K562 (cell line): ENCODE measurements around the gene SLC5A10. TPM values are rescaled to one million over a fixed set of nuclear protein-coding genes. Genes with fewer than 3 reads are reported as not detected.

Experiments used
- ATAC-seq: fragments of 200-7000 bp; cut with Tn5 transposase; 3 replicates; pipeline ENCODE4 v1.9.1; 2020; ENCODE audit warnings: moderate library complexity
- BruUV-seq: library from RNA; stranded (reverse); fragments of 400-500 nt; replicated peaks from 2 replicates; lab custom pipeline; 2021; lab: Mats Ljungman, UMichigan
- CTCF ChIA-PET: fragments of 300-600 bp; formaldehyde crosslinking; extraction: SDS; loops from one replicate; lab custom pipeline; 2021; ENCODE audit warnings: low intra/inter-chr PET ratio; lab: Yijun Ruan, JAX
- POLR2A ChIA-PET: fragments of 300-600, 350-650 bp; sonication (Branson Sonifier 250); formaldehyde crosslinking; extraction: SDS; loops from one replicate; lab custom pipeline; 2021; ENCODE audit warnings: antibody characterized with exemption, inconsistent platforms; lab: Yijun Ruan, JAX
- DNase-seq, 4 experiments: peaks; one replicate each; pipeline versions ENCODE4 v3.0.0 to v3.0.0-alpha.2; 2011 to 2018; ENCODE audit warnings: low spot score in 3 of 4, mixed read lengths in 3 of 4; ENCODE audit errors: extremely low read depth in 1 of 4
- FAIRE-seq: peaks from 2 replicates; lab custom pipeline; 2011; peaks lifted over from hg19 to GRCh38; lab: Jason Lieb, UNC
- H2AFZ ChIP-seq: 2 replicates; pipeline ENCODE4 v1.6.0; 2011; ENCODE audit warnings: low read depth, low read length, control low read depth, inconsistent platforms
- H3K27ac ChIP-seq: fragments of 200-600 bp; 3 replicates; pipeline ENCODE4 v1.8.0; 2011; ENCODE audit warnings: low read depth, mild to moderate bottlenecking, control low read depth, inconsistent platforms, low read length, moderate library complexity, mixed read lengths; ENCODE audit errors: extremely low read depth
- H3K27me3 ChIP-seq, 2 experiments: fragments of 300-600 bp in 1 of 2; 2 replicates in 1 of 2; 3 replicates in 1 of 2; pipeline versions ENCODE4 v1.6.0 to v1.8.0; 2011; ENCODE audit warnings: inconsistent platforms in 2 of 2, low read length in 2 of 2, mild to moderate bottlenecking in 1 of 2, mixed read lengths in 1 of 2, moderate library complexity in 1 of 2; ENCODE audit not compliant: control insufficient read depth in 2 of 2, insufficient read depth in 2 of 2
- H3K36me3 ChIP-seq: fragments of 300-600 bp; 3 replicates; pipeline ENCODE4 v1.8.0; 2011; ENCODE audit warnings: mild to moderate bottlenecking, low read length, inconsistent platforms; ENCODE audit not compliant: control insufficient read depth, insufficient read depth
- H3K4me1 ChIP-seq, 2 experiments: fragments of 200-600 bp in 1 of 2; replicated peaks in 1 of 2; 2 replicates in 1 of 2; 3 replicates in 1 of 2; pipeline versions ENCODE4 v1.5.1 to v1.8.0; 2011; ENCODE audit warnings: inconsistent platforms in 2 of 2, low read length in 2 of 2, mild to moderate bottlenecking in 1 of 2, mixed read lengths in 1 of 2, moderate library complexity in 1 of 2; ENCODE audit not compliant: control insufficient read depth in 2 of 2, insufficient read depth in 2 of 2
- H3K4me2 ChIP-seq: 2 replicates; pipeline ENCODE4 v1.6.1; 2011; ENCODE audit warnings: low read length, control low read depth, inconsistent platforms, mixed read lengths; ENCODE audit not compliant: insufficient read depth
- H3K4me3 ChIP-seq: fragments of 200-600 bp; sonication (generic), shearing (Covaris generic); 2 replicates; pipeline ENCODE4 v1.5.1; 2016; ENCODE audit warnings: control low read depth, inconsistent platforms
- H3K79me2 ChIP-seq: fragments of 200-600 bp; 3 replicates; pipeline ENCODE4 v1.8.0; 2011; ENCODE audit warnings: low read length, inconsistent platforms; ENCODE audit not compliant: control insufficient read depth, insufficient read depth
- H3K9ac ChIP-seq, 2 experiments: 2 replicates each; pipeline versions ENCODE4 v1.6.0 to v1.6.1; 2011; ENCODE audit warnings: low read depth in 2 of 2, low read length in 2 of 2, control low read depth in 1 of 2, inconsistent platforms in 1 of 2, mild to moderate bottlenecking in 1 of 2, mixed read lengths in 1 of 2; ENCODE audit not compliant: insufficient read depth in 1 of 2
- H3K9me1 ChIP-seq: one replicate; pipeline ENCODE4 v1.6.0; 2011; ENCODE audit warnings: inconsistent platforms, mild to moderate bottlenecking, low read length, moderate library complexity; ENCODE audit not compliant: control insufficient read depth, insufficient read depth
- H3K9me3 ChIP-seq: replicated peaks from 2 replicates; pipeline ENCODE4 v1.5.1; 2011; ENCODE audit warnings: low read depth, low read length, inconsistent platforms; ENCODE audit not compliant: control insufficient read depth, insufficient read depth
- H4K20me1 ChIP-seq: replicated peaks from 2 replicates; pipeline ENCODE4 v1.6.1; 2011; ENCODE audit warnings: low read length, inconsistent platforms, mixed read lengths; ENCODE audit not compliant: control insufficient read depth, insufficient read depth
- GTF3C2 ChIP-seq: IDR thresholded peaks from 3 replicates; pipeline ENCODE4 v1.6.1; 2011; ENCODE audit warnings: borderline replicate concordance, mild to moderate bottlenecking, moderate library complexity; ENCODE audit not compliant: insufficient read length; ENCODE audit errors: extremely low read depth
- HNRNPL ChIP-seq: fragments of 200-400 bp; formaldehyde crosslinking; IDR thresholded peaks from 2 replicates; pipeline ENCODE4 v1.6.1; 2017; ENCODE audit warnings: low read depth, mild to moderate bottlenecking, low read length
- MAFG ChIP-seq: fragments of 450-650 bp; conservative IDR thresholded peaks from 2 replicates; pipeline ENCODE4 v1.6.1; 2016; ENCODE audit warnings: missing genetic modification characterization, missing compliant biosample characterization
- POLR2B ChIP-seq: fragments of 450-650 bp; IDR thresholded peaks from 2 replicates; pipeline ENCODE4 v1.6.1; 2018; ENCODE audit warnings: low read depth; ENCODE audit not compliant: partially characterized antibody
- POLR3G ChIP-seq: IDR thresholded peaks from 2 replicates; pipeline ENCODE4 v1.6.1; 2011; ENCODE audit not compliant: insufficient read length, insufficient replicate concordance; ENCODE audit errors: extremely low read depth
- RBBP5 ChIP-seq: fragments of 200-600 bp; sonication (generic); IDR thresholded peaks from 2 replicates; pipeline ENCODE4 v1.6.1; 2012; ENCODE audit warnings: borderline replicate concordance, mild to moderate bottlenecking, low read length, control low read depth, inconsistent platforms; ENCODE audit not compliant: insufficient read depth, poor library complexity, severe bottlenecking
- RFX1 ChIP-seq: fragments of 450-650 bp; IDR thresholded peaks from 2 replicates; pipeline ENCODE4 v1.6.1; 2016; ENCODE audit warnings: mild to moderate bottlenecking, moderate library complexity
- ZNF133 ChIP-seq: fragments of 250-450 bp; sonication (Bioruptor Pico); IDR thresholded peaks from 2 replicates; pipeline ENCODE4 v1.4.0; 2020; ENCODE audit warnings: mild to moderate bottlenecking
- WGBS: fragments of 100-300 bp; shearing (Covaris generic); methylation state at CpG from one replicate; pipeline ENCODE4 v1.1.6; 2016; ENCODE audit warnings: low coverage, mixed read lengths; ENCODE audit not compliant: insufficient coverage; ENCODE audit errors: missing lambda C conversion rate; 5-methylcytosine and 5-hydroxymethylcytosine counted together
- in situ Hi-C: fragments of 300-500 bp; cut with MboI; formaldehyde crosslinking; loops from 4 replicates; pipeline ENCODE4 v1.15.0; 2018; ENCODE audit warnings: inconsistent platforms, mixed read lengths
- intact Hi-C: fragments of 100-400 bp; cut with micrococcal nuclease; formaldehyde crosslinking; loops from 2 replicates; pipeline ENCODE4 v1.14.2; 2022
- polyA plus RNA-seq, 8 experiments: library from polyadenylated mRNA; depleted of rRNA in 4 of 8; stranded (reverse) in 5 of 8; unstranded in 3 of 8; fragments of >200 nt; fragmentation: Nextera tagmentation in 2 of 8; fragmentation: Illumina TruSeq in 1 of 8; extraction: Ambion mirVana in 2 of 8; extraction: Trizol in 1 of 8; gene quantifications; 2 replicates each; pipeline versions ENCODE4 v1.2.1 to v1.2.3, GENCODE V29; 2011 to 2014; ENCODE audit warnings: inconsistent platforms in 1 of 8, missing spikeins in 1 of 8
- total RNA-seq, 7 experiments: library from RNA; depleted of rRNA in 6 of 7; stranded (reverse); fragments of >200 nt in 6 of 7; fragmentation: Illumina TruSeq in 2 of 7; extraction: Trizol in 2 of 7; gene quantifications; 2 replicates each; pipeline versions ENCODE4 v1.2.1 to v1.2.3, GENCODE V29; 2011 to 2021; ENCODE audit warnings: low replicate concordance in 1 of 7
- TF ChIP-seq, protein P1 (sequence below): sonication (generic); formaldehyde crosslinking; IDR thresholded peaks from 2 replicates; pipeline ENCODE4 v1.9.0; 2022; ENCODE audit warnings: mild to moderate bottlenecking, missing genetic modification reagents
- TF ChIP-seq, protein P2 (sequence below): fragments of 450-650 bp; IDR thresholded peaks from one replicate; pipeline ENCODE4 v1.6.1; 2018; ENCODE audit warnings: mild to moderate bottlenecking, moderate library complexity; ENCODE audit not compliant: partially characterized antibody

The SLC5A10 gene
- total and polyA plus RNA-seq, 9 of the 15 experiments (the other 6 are each of a cell fraction or from before 2014, with no cell fraction given), result 0.03 to 0.09 (median 0.03) TPM; not detected in 5

DNA sequence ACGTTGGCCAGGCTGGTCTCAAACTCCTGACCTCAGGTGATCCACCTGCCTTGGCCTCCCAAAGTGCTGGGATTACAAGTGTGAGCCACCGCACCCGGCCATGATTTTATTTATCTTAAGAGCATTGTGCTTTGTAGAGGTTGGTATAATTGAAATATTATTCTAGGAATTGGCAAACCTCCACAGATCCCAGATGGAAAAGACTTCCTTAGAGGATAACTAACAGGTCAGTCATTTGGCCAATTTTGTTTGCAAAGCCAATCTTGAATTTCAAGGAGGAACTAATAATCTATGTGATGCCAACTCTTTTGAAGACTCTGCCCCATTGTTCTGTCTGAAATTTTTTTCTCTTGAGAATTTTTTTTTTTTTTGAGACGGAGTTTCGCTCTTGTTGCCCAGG is 46.7 kb upstream of the SLC5A10 start:
- BruUV-seq, result no TSS peak
- H3K4me3 ChIP-seq, result no peak overlapping the region
- FAIRE-seq (no peak), ATAC-seq (no peak), DNase-seq (no peak)
- H3K27me3 ChIP-seq, result no peaks in the 10 kb centered on the region
- TF ChIP-seq HNRNPL, result no peak
- TF ChIP-seq RFX1, result no peak
- no peak for TF ChIP-seq GTF3C2
- TF ChIP-seq, protein P1, sequence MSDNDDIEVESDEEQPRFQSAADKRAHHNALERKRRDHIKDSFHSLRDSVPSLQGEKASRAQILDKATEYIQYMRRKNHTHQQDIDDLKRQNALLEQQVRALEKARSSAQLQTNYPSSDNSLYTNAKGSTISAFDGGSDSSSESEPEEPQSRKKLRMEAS (CRISPR knock-in tag), result no peak
- TF ChIP-seq POLR2B, result no peak
- no peak for TF ChIP-seq POLR3G
- TF ChIP-seq, protein P2, sequence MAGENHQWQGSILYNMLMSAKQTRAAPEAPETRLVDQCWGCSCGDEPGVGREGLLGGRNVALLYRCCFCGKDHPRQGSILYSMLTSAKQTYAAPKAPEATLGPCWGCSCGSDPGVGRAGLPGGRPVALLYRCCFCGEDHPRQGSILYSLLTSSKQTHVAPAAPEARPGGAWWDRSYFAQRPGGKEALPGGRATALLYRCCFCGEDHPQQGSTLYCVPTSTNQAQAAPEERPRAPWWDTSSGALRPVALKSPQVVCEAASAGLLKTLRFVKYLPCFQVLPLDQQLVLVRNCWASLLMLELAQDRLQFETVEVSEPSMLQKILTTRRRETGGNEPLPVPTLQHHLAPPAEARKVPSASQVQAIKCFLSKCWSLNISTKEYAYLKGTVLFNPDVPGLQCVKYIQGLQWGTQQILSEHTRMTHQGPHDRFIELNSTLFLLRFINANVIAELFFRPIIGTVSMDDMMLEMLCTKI, result no peak
- TF ChIP-seq RBBP5, result no peak
- TF ChIP-seq ZNF133 (CRISPR knock-in tag), result no peak
- TF ChIP-seq MAFG (tag), result no peak
- peaks cover 28% of the 10 kb centered on the region for H3K36me3 ChIP-seq
- H3K9ac ChIP-seq, result no peak overlapping the region
- H2AFZ ChIP-seq, result no peak overlapping the region
- POLR2A ChIA-PET, result no interaction called here
- H3K27ac ChIP-seq, result no peak overlapping the region
- no peaks in the 10 kb centered on the region for H3K4me1 ChIP-seq
- WGBS, result 85% methylated on average over 4 of the region's 5 CpGs
- H4K20me1 ChIP-seq, result no peaks in the 10 kb centered on the region
- H3K4me2 ChIP-seq, result no peak overlapping the region
- H3K9me1 ChIP-seq, result no peaks in the 10 kb centered on the region
- in situ Hi-C loops (no loop called here), intact Hi-C loops (no loop called here)
- H3K79me2 ChIP-seq, result peaks cover 5% of the 10 kb centered on the region; the same call in 1 of the 3 replicates
- no peaks in the 10 kb centered on the region for H3K9me3 ChIP-seq
- CTCF ChIA-PET, result no interaction called here
